ENCODE results near the gene SERPINA6.

GRCh38 chr14:94317259-94317658 is 5.9 kb downstream of the SERPINA6 start:
- TF ChIP-seq CTCF (IDR thresholded peaks at IDR 0.05; ENCODE audit: low read depth, low read length) (no peak), EZH2phosphoT487 (IDR thresholded peaks at IDR 0.05; ENCODE audit: low read depth) (no peak)

Measured in OCI-LY3 (cell line).